ENCODE data around the gene ITSN1.
"Not testable (repeated sequence)": the region's sequence is repeated elsewhere in the genome, so short reads cannot be mapped to it uniquely, and the experiment has no call there.

Gene ITSN1

DNA sequence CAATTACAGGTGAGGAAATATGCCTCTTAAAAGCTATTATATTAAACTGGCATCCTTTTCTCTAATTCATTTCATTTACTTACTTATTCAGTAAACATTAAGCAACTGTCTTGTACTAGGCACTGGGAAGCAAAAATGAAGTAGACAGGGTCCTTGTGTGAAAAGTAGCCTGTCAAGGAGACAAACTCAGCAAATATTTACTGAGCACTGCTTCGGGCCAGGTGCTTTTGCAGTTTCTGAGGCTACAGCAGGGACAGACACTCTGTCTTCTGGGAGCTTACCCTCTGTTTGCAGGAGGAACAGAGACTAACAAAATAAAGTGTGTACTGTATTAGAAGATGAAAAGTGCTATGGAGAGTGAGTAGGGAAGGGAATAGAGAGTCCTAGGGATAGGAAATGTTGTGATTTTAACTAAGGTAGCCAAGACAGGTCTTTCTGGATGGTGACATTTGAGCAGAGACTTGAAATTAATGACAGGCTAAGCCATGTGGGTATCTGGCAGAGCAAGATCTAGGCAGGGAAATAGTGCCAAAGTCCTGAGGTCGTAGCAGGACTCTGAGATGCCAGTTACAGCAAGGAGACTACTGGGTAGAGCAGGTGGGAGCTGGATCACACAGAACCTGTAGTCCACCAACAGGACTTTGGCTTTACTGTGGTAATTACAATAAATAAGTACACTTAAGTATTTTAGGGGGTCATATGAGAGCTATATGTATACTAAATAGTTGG is 133.0 kb downstream of the ITSN1 start:
- no peak for DNase-seq

DNA sequence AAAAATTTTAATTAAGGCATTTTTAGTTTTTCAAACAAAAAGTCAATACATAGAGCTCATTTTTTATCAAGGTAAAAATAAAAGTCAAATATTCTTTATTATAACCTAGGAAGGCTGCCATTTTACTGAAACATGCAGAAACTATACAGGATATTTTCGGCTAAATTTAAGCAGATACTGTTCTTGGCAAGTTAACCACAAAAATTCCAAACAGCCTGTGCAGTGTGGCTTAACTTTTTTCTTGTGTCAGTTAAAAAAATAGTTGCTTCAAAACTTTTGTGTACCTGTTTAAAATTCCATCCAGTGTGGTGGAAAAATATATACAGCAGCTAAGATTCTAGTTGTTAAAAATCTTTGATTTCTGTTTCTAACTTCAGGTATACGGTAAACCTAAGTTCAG is 138.3 kb downstream of the ITSN1 start:
- no peak for DNase-seq

DNA sequence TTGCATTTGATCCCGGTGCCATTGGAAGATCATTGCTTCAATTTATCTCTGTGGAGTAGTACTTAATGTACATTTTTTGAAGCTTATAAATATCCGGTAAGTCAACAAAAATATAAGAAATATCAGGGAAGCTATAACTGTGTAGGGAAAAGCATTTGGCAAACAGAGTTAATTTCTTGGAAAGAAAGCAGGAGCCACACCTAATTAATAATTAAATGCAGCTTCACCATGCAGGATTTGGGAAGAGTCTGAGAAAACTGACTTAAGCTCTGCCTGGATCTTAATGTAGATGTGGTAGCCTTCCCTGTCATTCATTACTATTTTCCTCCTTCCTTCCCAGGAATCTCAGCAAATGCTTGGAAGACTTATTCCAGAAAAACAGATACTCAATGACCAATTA is 138.8 kb downstream of the ITSN1 start:
- DNase-seq, result no peak

DNA sequence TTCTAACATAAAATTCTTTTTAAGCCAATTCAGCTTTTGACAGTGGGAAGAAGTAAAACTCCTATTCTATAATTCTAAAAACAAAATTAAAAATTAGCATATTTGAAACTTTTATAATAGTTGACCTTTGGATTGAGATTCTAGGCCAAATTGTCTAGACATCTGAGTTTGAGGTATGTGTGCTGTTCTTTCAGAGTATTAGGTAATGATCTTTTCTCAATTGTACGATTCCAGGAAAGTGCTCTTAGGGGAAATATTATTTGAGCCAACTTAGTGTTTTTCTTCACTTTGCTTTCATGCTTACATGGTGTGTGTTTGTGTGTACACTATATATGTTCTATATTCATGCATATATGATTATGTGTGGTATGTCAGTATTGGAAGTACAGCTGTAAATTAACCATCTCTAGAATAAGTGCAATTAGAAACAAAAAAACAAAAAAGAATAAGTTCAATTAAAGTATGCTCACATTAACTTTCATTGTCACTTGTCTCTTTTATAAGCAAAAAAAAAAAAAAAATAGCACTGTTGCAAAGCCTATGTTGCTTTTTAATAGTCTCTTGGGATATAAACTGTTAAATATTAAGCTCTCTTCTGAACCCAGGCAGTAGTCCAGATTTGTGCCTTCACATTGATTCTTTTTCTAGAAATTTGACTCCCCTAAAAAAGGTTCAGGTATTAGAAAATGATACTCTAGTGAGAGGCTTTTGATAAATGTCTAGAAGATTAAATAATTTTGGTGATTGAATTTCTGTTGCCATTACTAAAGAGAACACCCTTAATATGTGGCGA is 141.1 kb downstream of the ITSN1 start:
- DNase-seq, result no peak

DNA sequence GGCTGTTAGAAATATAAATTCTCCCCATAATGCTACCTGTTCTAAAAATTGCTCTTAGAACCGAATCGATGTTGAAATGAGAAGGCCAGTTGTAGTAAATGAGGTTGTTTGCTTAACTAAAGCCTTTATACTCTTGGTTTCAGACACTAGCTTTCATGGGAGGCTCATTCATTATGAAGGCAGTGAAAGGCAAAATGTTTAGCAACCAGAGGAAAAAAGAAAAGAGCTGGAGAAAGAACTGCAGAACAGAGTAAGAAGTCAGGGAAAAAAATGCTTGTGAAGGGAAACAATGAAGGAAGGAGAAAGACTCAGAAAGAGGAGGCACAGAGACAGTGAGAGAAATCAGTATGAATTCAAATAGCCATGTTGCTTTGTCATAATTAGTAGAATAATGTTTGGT is 145.1 kb downstream of the ITSN1 start:
- DNase-seq, result no peak

GRCh38 chr21:33788438-33788837 is 146.1 kb downstream of the ITSN1 start:
- not testable (repeated sequence) for DNase-seq

- DNase-seq, result no peak
Measured at GRCh38 chr21:33789697-33790096, 147.4 kb downstream of the ITSN1 start.

- DNase-seq, result no peak
Measured at GRCh38 chr21:33791073-33791472, 148.8 kb downstream of the ITSN1 start.

DNA sequence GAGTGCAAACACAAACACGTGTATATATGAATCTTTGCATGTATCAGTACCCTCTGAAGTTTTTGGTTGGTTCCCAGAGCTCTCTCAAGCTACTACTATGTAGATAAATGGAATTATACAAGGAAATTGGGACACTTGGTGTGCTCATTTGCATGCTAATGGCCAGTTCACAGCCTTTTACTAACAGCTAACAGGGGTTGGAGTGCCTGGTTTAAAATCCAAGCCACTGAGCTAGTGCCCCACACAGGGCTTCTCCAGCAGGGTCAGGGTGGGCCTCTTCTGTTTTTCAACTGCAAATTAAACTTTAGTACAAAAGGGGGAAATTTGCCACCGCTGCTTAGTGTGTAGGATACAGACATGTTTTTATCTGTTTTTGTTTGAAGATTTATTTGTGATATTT is 152.3 kb downstream of the ITSN1 start:
- no peak for DNase-seq

DNA sequence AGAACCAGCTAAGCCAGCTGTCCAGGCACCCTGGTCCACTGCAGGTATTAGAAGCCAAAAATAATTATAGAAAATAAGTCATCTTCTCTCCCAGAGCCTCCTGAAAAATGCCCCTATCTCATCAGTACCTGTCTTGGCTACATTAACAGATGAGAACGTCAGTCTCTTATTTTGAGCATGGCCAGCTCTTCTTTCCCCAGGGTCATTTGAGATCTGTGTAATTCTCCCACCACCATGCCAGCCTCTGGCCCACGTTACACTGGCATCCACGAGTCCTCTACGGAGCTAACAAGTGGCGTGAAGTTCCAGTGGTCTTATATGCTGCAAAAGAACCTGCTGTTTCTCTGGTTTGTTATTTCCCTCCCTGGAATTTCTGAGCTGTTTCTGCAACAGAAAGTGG is 155.3 kb downstream of the ITSN1 start:
- no peak for DNase-seq

- DNase-seq, result no peak
Measured at GRCh38 chr21:33799378-33800090, 157.2 kb downstream of the ITSN1 start.

DNA sequence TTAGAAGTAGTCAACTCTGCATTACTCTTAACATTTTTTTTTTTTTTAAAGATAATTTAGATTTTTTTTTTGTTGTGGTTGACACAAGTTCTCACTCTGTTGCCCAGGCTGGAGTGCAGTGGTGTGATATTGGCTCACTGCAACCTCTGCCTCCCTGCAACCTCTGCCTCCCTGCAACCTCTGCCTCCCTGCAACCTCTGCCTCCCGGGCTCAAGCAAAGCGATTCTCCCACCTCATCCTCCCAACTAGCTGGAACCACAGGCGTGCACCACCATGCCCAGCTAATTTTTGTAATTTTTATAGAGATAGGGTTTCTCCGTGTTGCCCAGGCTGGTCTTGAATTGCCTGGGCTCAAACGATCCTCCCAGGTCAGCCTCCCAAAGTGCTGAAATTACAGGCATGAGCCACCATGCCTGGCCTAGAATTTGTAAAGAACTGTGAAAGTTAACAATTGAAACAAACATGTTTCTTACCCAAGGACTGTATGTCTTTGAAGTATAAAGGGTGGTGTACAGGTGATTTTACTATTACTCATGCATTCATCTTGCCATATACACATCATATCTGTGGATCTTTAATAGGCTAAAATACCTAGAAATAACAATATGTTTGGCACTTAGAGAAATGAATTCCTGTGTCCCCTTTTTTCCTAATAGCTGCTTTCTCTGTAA is 158.6 kb downstream of the ITSN1 start:
- no peak for DNase-seq

GRCh38 chr21:33801424-33802405 is 159.4 kb downstream of the ITSN1 start:
- DNase-seq, result peak; percentile 69

- no peak for DNase-seq
Measured at GRCh38 chr21:33802481-33802880, 160.2 kb downstream of the ITSN1 start.

DNA sequence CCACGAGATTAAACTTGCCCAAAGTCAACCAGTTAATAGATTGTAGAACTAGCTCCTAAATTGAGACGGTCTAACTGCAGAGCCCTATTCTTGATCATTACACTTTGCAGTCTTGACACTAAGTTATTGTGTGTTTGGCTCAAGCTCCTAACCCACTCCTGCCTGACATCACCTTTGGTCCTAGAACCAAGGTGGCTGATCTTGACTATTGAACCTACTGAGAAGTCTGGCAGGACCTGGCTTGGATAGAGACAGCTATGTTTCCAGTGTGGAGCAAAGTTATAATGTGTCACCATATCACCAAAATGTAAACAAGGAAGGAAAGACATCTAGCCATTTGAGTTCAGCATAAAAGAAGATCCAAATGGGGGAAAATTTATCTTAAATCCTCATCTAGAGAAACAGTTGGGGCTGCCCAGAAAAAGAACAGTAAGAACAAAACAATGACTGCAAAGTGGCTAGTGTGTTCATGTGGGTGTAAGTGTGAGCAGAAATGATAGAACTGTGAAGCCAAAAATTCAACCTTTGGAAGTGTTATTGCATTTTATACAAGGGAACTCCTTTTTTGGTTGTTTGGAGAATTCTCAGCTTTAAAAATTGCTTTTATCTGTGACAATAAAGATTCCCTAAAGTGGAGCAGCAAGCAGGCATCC is 166.5 kb downstream of the ITSN1 start:
- DNase-seq, result no peak

- no peak for DNase-seq
Measured at GRCh38 chr21:33810766-33811165, 168.5 kb downstream of the ITSN1 start.

GRCh38 chr21:33811167-33812010 is 169.1 kb downstream of the ITSN1 start:
- no peak for DNase-seq

GRCh38 chr21:33813832-33814365 is 171.6 kb downstream of the ITSN1 start:
- no peak for DNase-seq

DNA sequence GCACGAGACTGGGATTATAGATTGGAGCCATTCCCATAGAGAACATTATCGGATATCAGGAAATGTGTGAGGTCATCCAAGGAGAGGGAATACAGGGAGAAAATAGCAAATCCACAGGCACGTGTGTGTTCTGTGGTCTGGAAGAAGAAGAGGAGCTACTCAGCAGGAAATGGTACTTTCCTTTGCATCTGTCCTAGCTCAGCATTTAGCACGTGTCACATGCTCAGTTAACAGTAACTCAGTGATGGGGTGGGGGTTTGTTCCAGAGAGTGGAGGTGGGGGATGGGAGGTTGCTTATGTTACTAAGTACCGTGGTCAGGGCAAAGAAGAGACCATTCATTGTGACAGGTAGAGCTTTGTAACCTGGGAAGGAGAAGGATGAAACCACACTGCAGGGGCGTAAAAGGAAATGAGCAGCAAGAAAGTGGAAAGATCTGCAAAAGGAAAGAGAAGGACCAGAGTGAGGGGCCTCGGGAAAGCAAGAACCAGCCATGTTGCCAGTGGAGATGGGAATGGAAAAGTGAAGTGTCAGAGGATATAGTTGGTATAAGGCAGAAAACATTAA is 172.9 kb downstream of the ITSN1 start:
- DNase-seq, result no peak

- DNase-seq, result no peak
Measured at GRCh38 chr21:33816174-33816573, 173.9 kb downstream of the ITSN1 start.

Measured in NCI-H526 treated with DMSO at 0.1 percent for 48 hours (cell line).